Measurements from ENCODE around the gene LILRA1.
"Not testable (repeated sequence)": the region's sequence is repeated elsewhere in the genome, so short reads cannot be mapped to it uniquely, and the experiment has no call there.

Gene LILRA1

GRCh38 chr19:54624934-54625730, 31.7 kb downstream of the LILRA1 start:
- not testable (repeated sequence) for DNase-seq (ENCODE audit: low spot score)

- DNase-seq (ENCODE audit: low spot score), result no peak
Measured at GRCh38 chr19:54626757-54627156, 33.3 kb downstream of the LILRA1 start.

GRCh38 chr19:54627912-54628311, 34.5 kb downstream of the LILRA1 start:
- not testable (repeated sequence) for DNase-seq (ENCODE audit: low spot score)

DNA sequence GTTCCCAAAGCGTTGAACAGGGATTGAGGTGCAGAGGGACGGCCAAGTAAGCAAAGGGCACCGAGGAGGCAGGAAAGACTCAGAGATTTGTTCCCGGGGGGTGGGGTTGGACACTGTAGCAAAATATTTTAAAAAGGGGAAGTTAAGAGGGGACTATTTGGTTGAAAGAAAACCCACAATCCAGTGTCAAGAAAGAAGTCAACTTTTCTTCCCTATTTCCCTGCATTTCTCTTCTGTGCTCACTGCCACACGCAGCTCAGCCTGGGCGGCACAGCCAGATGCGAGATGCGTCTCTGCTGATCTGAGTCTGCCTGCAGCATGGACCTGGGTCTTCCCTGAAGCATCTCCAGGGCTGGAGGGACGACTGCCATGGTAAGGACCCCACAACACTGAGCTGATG, 36.8 kb downstream of the LILRA1 start, which contains the start of gene LILRB1:
LILRB1 (plus strand) TSS at position 223 of the 400 bp plus-strand sequence. CDS start 590 bp downstream, outside the sequence.
- not testable (repeated sequence) for DNase-seq (ENCODE audit: low spot score)

- DNase-seq (ENCODE audit: low spot score), result no peak
Measured at GRCh38 chr19:54630782-54631181, 37.4 kb downstream of the LILRA1 start.

DNA sequence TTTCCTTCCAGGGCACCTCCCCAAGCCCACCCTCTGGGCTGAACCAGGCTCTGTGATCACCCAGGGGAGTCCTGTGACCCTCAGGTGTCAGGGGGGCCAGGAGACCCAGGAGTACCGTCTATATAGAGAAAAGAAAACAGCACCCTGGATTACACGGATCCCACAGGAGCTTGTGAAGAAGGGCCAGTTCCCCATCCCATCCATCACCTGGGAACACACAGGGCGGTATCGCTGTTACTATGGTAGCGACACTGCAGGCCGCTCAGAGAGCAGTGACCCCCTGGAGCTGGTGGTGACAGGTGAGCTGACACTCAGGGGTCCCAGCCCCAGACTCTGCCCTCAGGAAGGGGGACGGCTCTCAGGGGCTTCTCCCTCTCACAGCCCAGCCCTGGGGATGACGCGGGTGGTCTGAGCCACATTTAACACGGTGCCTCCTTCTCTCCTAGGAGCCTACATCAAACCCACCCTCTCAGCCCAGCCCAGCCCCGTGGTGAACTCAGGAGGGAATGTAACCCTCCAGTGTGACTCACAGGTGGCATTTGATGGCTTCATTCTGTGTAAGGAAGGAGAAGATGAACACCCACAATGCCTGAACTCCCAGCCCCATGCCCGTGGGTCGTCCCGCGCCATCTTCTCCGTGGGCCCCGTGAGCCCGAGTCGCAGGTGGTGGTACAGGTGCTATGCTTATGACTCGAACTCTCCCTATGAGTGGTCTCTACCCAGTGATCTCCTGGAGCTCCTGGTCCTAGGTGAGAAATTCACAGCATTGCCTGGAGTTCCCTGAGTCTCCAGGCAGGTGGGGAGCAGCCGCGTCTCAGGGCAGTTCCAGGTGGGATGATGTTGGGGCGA, 38.3 kb downstream of the LILRA1 start:
- not testable (repeated sequence) for DNase-seq (ENCODE audit: low spot score)

GRCh38 chr19:54632517-54632916, 39.1 kb downstream of the LILRA1 start:
- DNase-seq (ENCODE audit: low spot score), result not testable (repeated sequence)

- no peak for DNase-seq (ENCODE audit: low spot score)
Measured at GRCh38 chr19:54633401-54633800, 40.0 kb downstream of the LILRA1 start.

DNA sequence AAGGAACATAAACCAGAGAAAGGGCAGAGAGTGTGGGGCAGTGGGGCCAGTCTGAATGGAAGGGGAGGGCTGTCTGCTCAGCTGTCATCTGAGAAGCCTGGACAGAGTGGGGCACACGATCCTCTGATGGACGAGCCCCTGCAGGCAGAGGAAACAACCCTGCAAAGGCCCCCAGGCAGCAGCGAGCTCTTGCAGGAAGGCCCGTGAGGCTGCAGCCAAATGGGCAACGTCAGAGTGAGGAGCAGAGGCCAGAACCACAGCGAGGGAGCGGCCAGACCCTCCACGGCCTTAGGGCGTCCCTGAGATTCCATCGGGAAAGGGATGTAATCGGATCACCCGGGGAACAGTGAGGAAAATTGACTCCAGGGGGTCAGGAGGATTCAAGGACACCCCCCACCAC, 42.6 kb downstream of the LILRA1 start:
- not testable (repeated sequence) for DNase-seq (ENCODE audit: low spot score)

GRCh38 chr19:54638683-54639082, 45.3 kb downstream of the LILRA1 start:
- DNase-seq (ENCODE audit: low spot score), result no peak

DNA sequence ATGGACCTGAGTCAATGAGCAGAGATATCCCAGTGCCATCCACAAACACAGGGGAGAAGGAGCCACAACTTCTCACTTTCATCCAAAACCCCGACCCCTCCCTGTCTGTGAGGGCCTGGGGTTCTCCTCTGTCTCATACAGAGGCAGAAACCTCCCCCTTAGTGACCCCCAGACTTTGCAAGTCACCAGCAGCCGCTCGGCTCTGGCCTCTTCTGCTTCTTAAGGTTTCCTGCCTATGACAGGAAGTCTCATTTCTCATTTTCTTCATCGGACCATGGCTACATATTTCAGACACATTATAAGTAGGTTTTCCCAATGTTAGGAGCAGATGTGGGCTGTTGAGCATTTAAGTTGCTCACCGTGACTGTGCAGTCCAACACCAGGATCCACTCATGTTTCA, 49.5 kb downstream of the LILRA1 start:
- not testable (repeated sequence) for DNase-seq (ENCODE audit: low spot score)

- DNase-seq (ENCODE audit: low spot score), result not testable (repeated sequence)
Measured at GRCh38 chr19:54643583-54643982, 50.2 kb downstream of the LILRA1 start.

- DNase-seq (ENCODE audit: low spot score), result no peak
Measured at GRCh38 chr19:54644056-54644455, 50.6 kb downstream of the LILRA1 start.

GRCh38 chr19:54646331-54646841, 53.0 kb downstream of the LILRA1 start:
- no peak for DNase-seq (ENCODE audit: low spot score)

DNA sequence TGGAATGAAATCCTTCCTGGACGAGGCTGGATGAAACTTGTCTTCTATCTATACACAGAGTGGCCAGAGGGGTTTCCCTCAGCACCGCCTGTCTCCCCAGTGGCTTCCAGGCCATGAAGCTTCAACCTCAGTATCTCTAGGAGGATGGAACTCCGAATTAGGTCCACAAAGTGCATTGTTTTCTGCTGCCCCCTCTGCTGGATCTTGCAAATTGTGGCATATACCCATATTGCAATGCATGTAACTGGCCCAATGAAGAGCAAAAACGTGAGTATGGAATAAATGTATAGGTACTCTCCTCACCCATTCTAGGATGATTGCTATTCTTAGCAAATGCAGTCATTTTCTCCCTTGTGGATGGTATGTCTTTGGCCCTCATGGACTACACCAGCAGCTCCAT, 54.7 kb downstream of the LILRA1 start:
- no peak for DNase-seq (ENCODE audit: low spot score)

DNA sequence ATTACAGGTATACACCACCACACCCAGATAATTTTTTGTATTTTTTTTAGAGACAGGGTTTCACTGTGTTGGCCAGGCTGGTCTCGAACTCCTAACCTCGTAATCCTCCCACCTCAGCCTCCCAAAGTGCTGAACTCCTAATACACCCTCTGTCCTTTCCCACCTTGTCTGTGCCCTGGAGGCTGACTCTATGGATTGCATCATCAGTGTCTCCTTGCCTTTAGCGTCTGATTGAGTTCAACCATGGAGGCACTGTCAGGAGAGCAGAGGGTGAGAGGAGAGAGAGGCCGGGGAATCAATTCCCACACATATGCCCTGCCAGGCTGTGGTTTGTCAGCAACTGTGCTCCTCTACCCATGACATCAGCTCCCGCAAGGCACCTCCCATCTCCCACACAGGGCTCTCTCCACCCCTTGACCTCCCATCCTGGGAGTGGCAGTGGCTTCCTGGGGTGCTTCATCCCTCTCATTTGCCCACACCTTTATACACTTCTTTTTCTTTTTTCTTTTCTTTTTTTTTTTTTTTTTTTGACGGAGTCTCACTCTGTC, 56.8 kb downstream of the LILRA1 start:
- no peak for DNase-seq (ENCODE audit: low spot score)
